ENCODE measurements around the gene DPPA4.

DPPA4 gene

DNA sequence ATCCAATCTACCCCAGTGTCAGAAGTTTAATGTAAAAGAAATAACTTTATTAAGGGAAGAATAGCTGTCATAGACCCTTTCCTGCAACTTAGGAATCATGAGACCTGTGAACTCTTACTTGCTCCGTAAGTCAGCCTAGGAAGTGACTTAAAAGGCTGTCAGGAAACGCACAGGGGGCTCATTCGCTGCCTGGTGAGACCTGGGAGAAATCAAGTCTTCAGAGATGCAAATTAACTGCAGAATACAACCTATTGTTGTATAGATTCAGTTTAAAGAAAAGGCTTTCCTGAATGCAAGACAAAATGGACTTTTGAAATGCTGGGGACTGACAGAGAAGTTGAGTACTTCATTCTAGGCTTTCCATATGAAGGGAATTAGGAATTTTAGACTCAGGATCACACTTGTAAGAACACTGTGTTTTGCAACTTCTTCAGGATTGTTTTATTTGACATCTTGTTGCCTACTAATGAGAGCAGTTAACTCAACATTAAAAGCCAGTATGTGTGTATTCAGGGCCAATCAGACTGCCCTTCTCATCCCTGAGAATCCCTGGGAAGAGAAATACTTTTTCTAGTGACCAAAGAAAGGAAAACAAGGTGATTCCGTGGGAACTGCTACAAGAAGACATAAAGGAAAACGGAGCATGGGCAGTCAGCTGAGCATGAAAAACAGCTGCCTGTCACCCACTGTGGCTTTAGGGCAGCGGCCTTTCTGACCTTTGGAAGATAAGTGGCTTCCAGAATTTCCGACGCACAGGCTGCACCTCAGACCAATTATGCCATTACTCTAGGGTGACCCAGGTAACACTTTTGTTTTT lies 18.5 kb upstream of the DPPA4 start:
- DNase-seq (ENCODE audit: extremely low read depth, low read depth) = no peak
- no peak for TF ChIP-seq CTCF (IDR thresholded peaks at IDR 0.05; ENCODE audit: low read depth, low read length)

DNA sequence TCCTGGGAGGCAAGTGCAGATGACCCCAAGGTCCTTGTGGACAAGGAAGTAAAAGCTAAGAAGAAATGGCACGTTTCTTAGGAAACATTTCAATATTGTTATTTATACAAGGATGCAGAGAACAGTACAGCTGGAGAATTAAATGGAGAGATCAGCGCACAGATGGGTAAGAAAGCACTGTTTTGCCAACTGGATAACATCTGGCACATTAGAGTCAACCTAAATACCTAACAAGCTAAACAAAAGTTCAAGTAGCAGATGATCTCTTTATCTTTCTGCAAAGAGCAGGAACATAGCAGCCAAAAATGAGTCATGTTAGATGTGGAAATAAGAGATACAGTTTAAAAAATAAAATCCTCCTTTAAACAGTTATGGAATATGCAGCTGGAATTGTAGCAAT lies 15.7 kb upstream of the DPPA4 start:
- no peak for DNase-seq (ENCODE audit: extremely low read depth, low read depth)
- no peak for TF ChIP-seq CTCF (IDR thresholded peaks at IDR 0.05; ENCODE audit: low read depth, low read length)

- DNase-seq (ENCODE audit: extremely low read depth, low read depth) = no peak
- TF ChIP-seq CTCF (IDR thresholded peaks at IDR 0.05; ENCODE audit: low read depth, low read length) = no peak
Measured at GRCh38 chr3:109351231-109351630, 13.9 kb upstream of the DPPA4 start.

GRCh38 chr3:109346770-109347295 lies 9.5 kb upstream of the DPPA4 start:
- TF ChIP-seq CTCF (IDR thresholded peaks at IDR 0.05; ENCODE audit: low read depth, low read length) = no peak

GRCh38 chr3:109346099-109346498 lies 8.8 kb upstream of the DPPA4 start:
- TF ChIP-seq CTCF (IDR thresholded peaks at IDR 0.05; ENCODE audit: low read depth, low read length) = no peak

More at GRCh38 chr3:109346770-109347295, 9.5 kb upstream of the DPPA4 start:
- no peak for DNase-seq (ENCODE audit: extremely low read depth, low read depth)

DNA sequence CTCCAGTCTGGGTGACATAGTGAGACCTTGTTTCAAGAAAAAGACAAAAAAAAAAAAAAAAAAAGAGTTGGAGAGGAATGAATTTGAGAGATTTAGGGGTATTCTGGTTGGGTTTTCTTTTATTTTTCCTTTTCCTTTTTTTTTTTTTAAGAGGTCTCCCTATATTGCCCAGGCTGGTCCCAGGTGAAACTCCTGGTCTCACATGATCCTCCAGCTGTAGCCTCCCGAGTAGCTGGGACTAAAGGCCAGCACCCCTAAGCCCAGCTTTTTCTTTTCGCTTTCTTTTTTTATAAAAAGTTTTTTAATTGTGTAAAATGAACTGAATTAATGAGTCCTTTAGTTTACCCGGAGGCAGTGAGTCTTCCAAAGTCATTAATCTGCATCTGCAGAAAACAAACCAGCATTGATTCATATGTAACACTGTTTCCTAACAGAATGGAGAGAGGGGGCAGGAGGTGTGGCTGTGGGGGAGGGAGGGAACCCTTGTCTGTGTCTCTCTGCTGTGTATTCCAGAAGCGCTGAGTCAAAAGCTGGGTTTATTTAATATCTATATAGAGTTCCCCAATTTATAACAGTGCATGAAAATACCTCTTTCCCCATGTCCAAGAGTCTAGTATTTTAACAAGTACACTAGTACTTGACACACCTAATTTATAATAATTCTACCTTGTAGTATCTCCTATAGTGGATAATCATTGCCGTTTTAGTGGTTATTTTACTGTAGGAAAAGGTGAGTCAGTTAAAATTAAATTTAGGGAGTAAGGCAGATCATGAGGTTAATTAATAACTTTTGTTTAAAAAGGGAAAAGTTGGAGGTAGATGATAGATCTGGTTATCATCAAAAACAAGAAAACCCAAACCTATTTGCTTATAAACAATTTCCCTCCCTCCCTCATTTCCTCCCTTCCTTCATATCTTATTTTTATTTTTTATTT lies 2.6 kb upstream of the DPPA4 start:
- TF ChIP-seq CTCF (IDR thresholded peaks at IDR 0.05; ENCODE audit: low read depth, low read length) = no peak
- no peak for DNase-seq (ENCODE audit: extremely low read depth, low read depth)

More at GRCh38 chr3:109346099-109346498, 8.8 kb upstream of the DPPA4 start:
- no peak for DNase-seq (ENCODE audit: extremely low read depth, low read depth)

All from AG09319 (cell line).